ENCODE data around the gene ZNF326. TPM values are rescaled to one million over a fixed set of nuclear protein-coding genes. Genes with fewer than 3 reads are reported as not detected.

Gene ZNF326
- total RNA-seq, 2 experiments from 2014 or later = 56.2 to 58.7 TPM

DNA sequence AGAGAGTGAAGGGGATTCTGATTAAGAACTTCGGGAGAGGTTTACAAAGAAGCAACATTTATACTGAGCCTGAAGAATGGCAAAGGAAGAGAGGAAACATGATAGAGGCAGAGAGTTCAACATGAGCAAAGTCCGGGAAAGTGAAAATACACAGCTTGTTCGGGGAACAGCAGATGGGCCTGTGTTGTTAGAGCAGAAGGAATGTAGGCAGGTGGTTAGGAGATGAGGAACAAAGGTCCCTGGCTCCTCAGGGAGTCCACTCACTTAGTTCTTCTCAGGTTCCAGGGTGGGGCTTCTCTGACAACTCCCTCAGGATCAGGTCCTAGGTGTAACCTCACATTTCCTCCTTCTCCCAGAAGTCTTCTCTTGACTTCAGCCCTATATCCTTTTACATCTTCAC lies 5.1 kb upstream of the ZNF326 start:
- no peak for ATAC-seq (ENCODE audit: poor library complexity)
- ChIA-PET CTCF (interaction anchor here (0.6 to 0.7 kb wide), 2 partner anchors 185 to 1137 kb away, joined by 3 read pairs; no protein-coding TSS in a partner anchor), POLR2A (interaction anchor here (0.5 to 1.0 kb wide), 2 partner anchors 209 to 226 kb away, joined by 3 to 5 read pairs; no protein-coding TSS in a partner anchor)
- H3K27ac ChIP-seq (ENCODE audit: low read depth in 1 of 2, low read length in 2 of 2) = no peak overlapping the region
- H3K36me3 ChIP-seq (ENCODE audit: insufficient read depth, low read length) = no peaks in the 10 kb centered on the region
- TF ChIP-seq, protein P1, sequence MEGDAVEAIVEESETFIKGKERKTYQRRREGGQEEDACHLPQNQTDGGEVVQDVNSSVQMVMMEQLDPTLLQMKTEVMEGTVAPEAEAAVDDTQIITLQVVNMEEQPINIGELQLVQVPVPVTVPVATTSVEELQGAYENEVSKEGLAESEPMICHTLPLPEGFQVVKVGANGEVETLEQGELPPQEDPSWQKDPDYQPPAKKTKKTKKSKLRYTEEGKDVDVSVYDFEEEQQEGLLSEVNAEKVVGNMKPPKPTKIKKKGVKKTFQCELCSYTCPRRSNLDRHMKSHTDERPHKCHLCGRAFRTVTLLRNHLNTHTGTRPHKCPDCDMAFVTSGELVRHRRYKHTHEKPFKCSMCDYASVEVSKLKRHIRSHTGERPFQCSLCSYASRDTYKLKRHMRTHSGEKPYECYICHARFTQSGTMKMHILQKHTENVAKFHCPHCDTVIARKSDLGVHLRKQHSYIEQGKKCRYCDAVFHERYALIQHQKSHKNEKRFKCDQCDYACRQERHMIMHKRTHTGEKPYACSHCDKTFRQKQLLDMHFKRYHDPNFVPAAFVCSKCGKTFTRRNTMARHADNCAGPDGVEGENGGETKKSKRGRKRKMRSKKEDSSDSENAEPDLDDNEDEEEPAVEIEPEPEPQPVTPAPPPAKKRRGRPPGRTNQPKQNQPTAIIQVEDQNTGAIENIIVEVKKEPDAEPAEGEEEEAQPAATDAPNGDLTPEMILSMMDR (IDR thresholded peaks at IDR 0.05) = no peak
- Mint-ChIP-seq H3K27me3 (no peaks in the 10 kb centered on the region), H3K4me3 (no peak overlapping the region), H3K9me3 (no peaks in the 10 kb centered on the region), H3K4me1 (ENCODE audit: low read depth) (no peaks in the 10 kb centered on the region), H3K36me3 (ENCODE audit: low read depth) (peaks cover 4% of the 10 kb centered on the region), H3K27ac (no peak overlapping the region)
- H3K9me3 ChIP-seq (ENCODE audit: control insufficient read depth in 1 of 2, insufficient read depth in 1 of 2, low read length in 2 of 2) = no peaks in the 10 kb centered on the region
- H3K27me3 ChIP-seq (ENCODE audit: control insufficient read depth in 1 of 2, insufficient read depth in 2 of 2, low read length in 2 of 2) = no peaks in the 10 kb centered on the region
- H3K4me3 ChIP-seq (ENCODE audit: low read length) = no peak overlapping the region
- peaks cover 6% of the 10 kb centered on the region for H3K4me1 ChIP-seq (ENCODE audit: insufficient read depth, low read length)
- DNase-seq = no peak
- intact Hi-C loops (cut with DNase I, micrococcal nuclease) = loop anchor here (5.0 to 10.0 kb wide), 5 partner anchors 167 to 1305 kb away; partner anchors contain the start of genes GTF2B (in 1 of the 2), LRRC8C (in 1 of the 2), LRRC8D (in 1 of the 2) and PKN2 (in 1 of the 2)

- Mint-ChIP-seq H3K27me3 (no peaks in the 10 kb centered on the region), H3K9me3 (no peaks in the 10 kb centered on the region), H3K4me1 (ENCODE audit: low read depth) (peaks cover 9% of the 10 kb centered on the region), H3K27ac (no peak overlapping the region), H3K36me3 (ENCODE audit: low read depth) (peaks cover 11% of the 10 kb centered on the region), H3K4me3 (no peak overlapping the region)
- no peaks in the 10 kb centered on the region for H3K36me3 ChIP-seq (ENCODE audit: insufficient read depth, low read length)
- H3K27ac ChIP-seq (ENCODE audit: low read depth in 1 of 2, low read length in 2 of 2) = no peak overlapping the region
- H3K4me1 ChIP-seq (ENCODE audit: insufficient read depth, low read length) = peaks cover 6% of the 10 kb centered on the region
- H3K4me3 ChIP-seq (ENCODE audit: low read length) = no peak overlapping the region
- ChIA-PET POLR2A (interaction anchor here (0.9 to 2.2 kb wide), 2 partner anchors 137 to 148 kb away, joined by 3 to 6 read pairs; no protein-coding TSS in a partner anchor), CTCF (interaction anchor here (1.2 to 2.4 kb wide), 3 partner anchors 148 to 210 kb away, joined by 3 to 7 read pairs (median 3); no protein-coding TSS in a partner anchor)
- intact Hi-C loops (cut with DNase I, micrococcal nuclease) = loop anchor here in 1 of 2 experiments (5.0 to 10.0 kb wide), 3 partner anchors 359 to 1306 kb away; partner anchors contain the start of genes GTF2B, LRRC8C and PKN2
- TF ChIP-seq, protein P1 (IDR thresholded peaks at IDR 0.05) = no peak
- H3K9me3 ChIP-seq (ENCODE audit: control insufficient read depth in 1 of 2, insufficient read depth in 1 of 2, low read length in 2 of 2) = no peaks in the 10 kb centered on the region
- DNase-seq = no peak
- ATAC-seq (ENCODE audit: poor library complexity) = no peak
- H3K27me3 ChIP-seq (ENCODE audit: control insufficient read depth in 1 of 2, insufficient read depth in 2 of 2, low read length in 2 of 2) = no peaks in the 10 kb centered on the region
These were observed 3.7 kb upstream of the ZNF326 start for GRCh38 chr1:89990976-89991831.

GRCh38 chr1:89993541-89993940 lies 1.4 kb upstream of the ZNF326 start:
- Mint-ChIP-seq H3K4me1 (ENCODE audit: low read depth) (peaks cover 32% of the 10 kb centered on the region), H3K4me3 (peak overlapping the region; percentile 82), H3K9me3 (no peaks in the 10 kb centered on the region), H3K36me3 (ENCODE audit: low read depth) (peaks cover 16% of the 10 kb centered on the region), H3K27me3 (no peaks in the 10 kb centered on the region), H3K27ac (no peak overlapping the region)
- ChIA-PET POLR2A (no interaction called here), CTCF (interaction anchor here (1.1 kb wide), 1 partner anchor 189 kb away, joined by 3 read pairs; no protein-coding TSS in a partner anchor)
- H3K27ac ChIP-seq (ENCODE audit: low read depth in 1 of 2, low read length in 2 of 2) = no peak overlapping the region
- no peaks in the 10 kb centered on the region for H3K9me3 ChIP-seq (ENCODE audit: control insufficient read depth in 1 of 2, insufficient read depth in 1 of 2, low read length in 2 of 2)
- intact Hi-C loops (cut with DNase I, micrococcal nuclease) = loop anchor here in 1 of 2 experiments (5.0 to 10.0 kb wide), 3 partner anchors 361 to 1309 kb away; partner anchors contain the start of genes GTF2B, LRRC8C and PKN2
- peak in 1 of 14 experiments; percentile 21 for DNase-seq
- TF ChIP-seq, protein P1 (IDR thresholded peaks at IDR 0.05) = no peak
- H3K4me1 ChIP-seq (ENCODE audit: insufficient read depth, low read length) = peaks cover 17% of the 10 kb centered on the region
- no peaks in the 10 kb centered on the region for H3K27me3 ChIP-seq (ENCODE audit: control insufficient read depth in 1 of 2, insufficient read depth in 2 of 2, low read length in 2 of 2)
- H3K36me3 ChIP-seq (ENCODE audit: insufficient read depth, low read length) = peaks cover 3% of the 10 kb centered on the region
- ATAC-seq (ENCODE audit: poor library complexity) = no peak
- no peak overlapping the region for H3K4me3 ChIP-seq (ENCODE audit: low read length)
